Measurements from ENCODE around the gene CRLF2. TPM values are rescaled to one million over a fixed set of nuclear protein-coding genes. Genes with fewer than 3 reads are reported as not detected.
A peak's percentile ranks its signal among the peaks of the same experiment; 100 is the strongest.
"Not testable (repeated sequence)": the region's sequence is repeated elsewhere in the genome, so short reads cannot be mapped to it uniquely, and the experiment has no call there.

CRLF2 gene
- total and polyA plus RNA-seq, 10 donors = 0.26 to 1.8 (median 0.47) TPM; not detected in 4

DNA sequence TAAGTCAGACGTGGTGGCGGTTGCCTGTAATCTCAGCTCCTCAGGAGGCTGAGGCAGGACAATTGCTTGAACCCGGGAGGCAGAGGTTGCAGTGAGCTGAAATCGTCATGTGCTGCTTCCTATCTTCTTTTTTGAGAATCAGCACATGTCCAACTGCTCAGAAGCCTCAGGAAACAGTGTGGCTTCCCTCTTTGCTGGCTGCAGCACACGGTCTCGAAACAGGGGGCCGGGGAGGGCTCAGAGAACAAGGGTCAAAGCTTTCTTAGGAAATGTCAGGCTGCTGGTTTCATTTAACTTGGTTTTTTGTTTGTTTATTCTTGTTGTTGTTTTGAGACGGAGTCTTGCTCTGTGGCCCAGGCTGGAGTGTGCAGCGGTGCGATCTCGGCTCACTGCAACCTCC, 31.3 kb downstream of the CRLF2 start:
- WGBS, 5 donors = 36 to 54% (median 42%) methylated on average over 11 of the region's 11 CpGs
- TF ChIP-seq, protein P1, sequence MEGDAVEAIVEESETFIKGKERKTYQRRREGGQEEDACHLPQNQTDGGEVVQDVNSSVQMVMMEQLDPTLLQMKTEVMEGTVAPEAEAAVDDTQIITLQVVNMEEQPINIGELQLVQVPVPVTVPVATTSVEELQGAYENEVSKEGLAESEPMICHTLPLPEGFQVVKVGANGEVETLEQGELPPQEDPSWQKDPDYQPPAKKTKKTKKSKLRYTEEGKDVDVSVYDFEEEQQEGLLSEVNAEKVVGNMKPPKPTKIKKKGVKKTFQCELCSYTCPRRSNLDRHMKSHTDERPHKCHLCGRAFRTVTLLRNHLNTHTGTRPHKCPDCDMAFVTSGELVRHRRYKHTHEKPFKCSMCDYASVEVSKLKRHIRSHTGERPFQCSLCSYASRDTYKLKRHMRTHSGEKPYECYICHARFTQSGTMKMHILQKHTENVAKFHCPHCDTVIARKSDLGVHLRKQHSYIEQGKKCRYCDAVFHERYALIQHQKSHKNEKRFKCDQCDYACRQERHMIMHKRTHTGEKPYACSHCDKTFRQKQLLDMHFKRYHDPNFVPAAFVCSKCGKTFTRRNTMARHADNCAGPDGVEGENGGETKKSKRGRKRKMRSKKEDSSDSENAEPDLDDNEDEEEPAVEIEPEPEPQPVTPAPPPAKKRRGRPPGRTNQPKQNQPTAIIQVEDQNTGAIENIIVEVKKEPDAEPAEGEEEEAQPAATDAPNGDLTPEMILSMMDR (IDR thresholded peaks at IDR 0.05 in 8 of 11, conservative IDR thresholded peaks at IDR 0.05 in 3 of 11) = no peak
- TF ChIP-seq POLR2AphosphoS5 (IDR thresholded peaks at IDR 0.05) (no peak), POLR2A (IDR thresholded peaks at IDR 0.05) (no peak)
- peaks cover 0 to 3% (median 0%) of the 10 kb centered on the region in 6 donors for H3K4me1 ChIP-seq

DNA sequence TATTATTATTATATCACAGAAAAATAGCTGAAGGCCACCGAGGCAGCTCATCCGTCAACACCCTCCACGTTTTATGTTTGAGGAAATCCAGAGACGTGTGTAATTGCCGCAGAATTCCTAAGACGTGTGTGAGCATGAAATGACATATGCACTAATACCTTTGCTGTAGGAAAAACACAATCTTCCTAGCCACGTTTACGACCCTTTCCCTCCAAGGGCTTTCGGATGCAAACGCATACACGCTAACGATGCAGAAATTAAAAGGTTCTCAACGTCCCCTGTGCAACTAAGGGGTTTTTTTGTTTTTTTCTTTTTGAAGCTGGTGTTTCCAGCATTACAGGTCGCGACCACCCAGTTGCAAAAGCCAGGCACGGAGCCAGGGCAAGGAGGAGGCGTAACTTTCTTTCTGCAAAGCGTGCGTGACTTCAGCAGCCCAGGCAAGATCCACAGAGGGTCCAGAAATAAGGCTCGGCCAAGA, 33.8 kb downstream of the CRLF2 start:
- intact Hi-C loops (cut with DNase I; ENCODE audit: low total_unique reads) = no loop called here
- H3K4me3 ChIP-seq = no peak overlapping the region
- no peaks in the 10 kb centered on the region for H3K36me3 ChIP-seq
- TF ChIP-seq, protein P1 (IDR thresholded peaks at IDR 0.05 in 8 of 11, conservative IDR thresholded peaks at IDR 0.05 in 3 of 11) = no peak
- TF ChIP-seq POLR2AphosphoS5 (IDR thresholded peaks at IDR 0.05) = no peak
- TF ChIP-seq POLR2A (IDR thresholded peaks at IDR 0.05) = no peak
- peak; percentile 27 for DNase-seq
- WGBS, 5 donors = 63 to 73% (median 68%) methylated on average over 20 of the region's 20 CpGs
- H3K9me3 ChIP-seq = no peaks in the 10 kb centered on the region
- no peak overlapping the region for H3K27ac ChIP-seq
- peaks cover 0 to 3% (median 0%) of the 10 kb centered on the region in 6 donors for H3K4me1 ChIP-seq
- no peaks in the 10 kb centered on the region for H3K27me3 ChIP-seq (replicated peaks in 1 of 7)

More for the DNA sequence above, 31.3 kb downstream of the CRLF2 start:
- Histone ChIP-seq H3K9me3 (no peaks in the 10 kb centered on the region), H3K27me3 (replicated peaks in 1 of 7) (no peaks in the 10 kb centered on the region), H3K36me3 (no peaks in the 10 kb centered on the region), H3K4me3 (no peak overlapping the region), H3K27ac (no peak overlapping the region)
- peak; percentile 38 for DNase-seq
- intact Hi-C loops (cut with DNase I; ENCODE audit: low total_unique reads) = no loop called here

DNA sequence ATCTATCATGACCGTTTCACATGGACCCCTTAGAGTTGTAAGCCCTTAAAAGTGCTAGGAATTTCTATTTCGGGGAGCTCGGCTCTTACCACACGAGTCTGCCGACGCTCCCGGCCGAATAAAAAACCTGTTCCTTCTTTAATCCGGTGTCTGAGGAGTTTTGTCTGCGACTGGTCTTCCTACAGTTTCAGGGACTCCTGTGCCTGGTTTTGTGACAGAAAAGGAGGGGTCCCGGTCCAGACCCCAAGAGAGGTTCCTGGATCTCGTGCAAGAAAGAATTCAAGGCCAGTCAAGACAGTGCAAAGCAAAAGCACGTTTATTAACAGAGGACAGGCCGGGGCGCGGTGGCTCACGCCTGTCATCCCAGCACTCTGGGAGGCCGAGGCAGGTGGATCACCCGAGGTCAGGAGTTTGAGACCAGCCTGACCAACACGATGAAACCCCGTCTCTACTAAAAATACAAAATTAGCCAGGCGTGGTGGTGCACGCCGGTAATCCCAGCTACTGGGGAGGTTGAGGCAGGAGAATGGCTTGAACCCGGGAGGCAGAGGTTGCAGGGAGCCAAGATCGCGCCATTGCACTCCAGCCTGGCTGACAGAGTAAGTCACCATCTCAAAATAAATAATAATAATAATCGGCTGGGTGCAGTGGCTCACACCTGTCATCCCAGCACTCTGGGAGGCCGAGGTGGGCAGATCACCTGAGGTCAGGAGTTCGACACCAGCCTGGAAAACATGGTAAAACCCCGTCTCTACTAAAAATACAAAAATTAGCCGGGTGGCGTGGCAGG, 35.7 kb downstream of the CRLF2 start:
- WGBS, 5 donors = 90 to 94% (median 91%) methylated on average over 33 of the region's 33 CpGs
- H3K4me3 ChIP-seq; H3K27me3 ChIP-seq (replicated peaks in 1 of 7); H3K4me1 ChIP-seq; intact Hi-C loops (cut with DNase I; ENCODE audit: low total_unique reads); H3K9me3 ChIP-seq; H3K36me3 ChIP-seq; H3K27ac ChIP-seq: not testable (repeated sequence)
- DNase-seq = peak; percentile 45

DNA sequence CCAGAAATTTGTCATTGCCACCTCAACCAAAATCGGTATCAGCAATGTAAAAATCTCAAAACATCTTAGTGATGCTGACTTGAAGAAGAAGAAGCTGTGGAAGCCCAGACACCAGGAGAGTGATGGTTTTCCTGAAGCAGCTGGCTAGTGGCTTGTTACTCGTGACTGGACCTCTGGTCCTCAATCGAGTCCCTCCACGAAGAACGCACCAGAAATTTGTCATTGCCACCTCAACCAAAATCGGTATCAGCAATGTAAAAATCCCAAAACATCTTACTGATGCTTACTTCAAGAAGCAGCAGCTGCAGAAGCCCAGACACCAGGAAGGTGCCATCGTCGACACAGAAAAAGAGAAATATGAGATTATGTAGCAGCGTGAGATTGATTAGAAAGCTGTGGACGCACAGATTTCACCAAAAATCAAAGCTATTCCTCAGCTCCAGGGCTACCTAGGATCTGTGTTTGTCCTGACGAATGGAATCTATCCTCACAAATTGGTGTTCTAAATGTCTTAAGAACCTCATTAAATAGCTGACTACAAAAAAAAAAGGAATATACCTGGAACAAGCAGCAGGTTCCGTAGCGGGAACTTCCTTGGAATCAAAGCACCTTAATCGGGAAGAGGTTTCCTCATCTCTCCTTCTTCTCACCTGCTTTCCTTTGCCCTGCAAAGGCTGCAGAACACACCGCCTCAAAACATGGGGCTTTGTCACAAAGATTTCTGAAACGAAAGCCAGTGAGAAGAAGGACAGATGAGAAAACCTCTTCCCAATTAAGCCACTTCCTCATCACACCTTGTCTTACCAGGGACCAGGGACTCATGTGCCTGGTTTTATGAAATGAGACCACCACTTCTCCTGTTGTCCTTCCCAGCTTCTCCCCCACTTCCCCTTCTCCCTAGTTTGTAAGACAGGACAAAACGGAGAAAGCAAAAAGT, 37.6 kb downstream of the CRLF2 start:
- WGBS, 5 donors = 87 to 94% (median 92%) methylated on average over 12 to 15 of the region's 17 CpGs
- peak; percentile 2 for DNase-seq
- H3K9me3 ChIP-seq; H3K27me3 ChIP-seq (replicated peaks in 1 of 7); intact Hi-C loops (cut with DNase I; ENCODE audit: low total_unique reads); H3K4me1 ChIP-seq; H3K27ac ChIP-seq; H3K36me3 ChIP-seq; H3K4me3 ChIP-seq: not testable (repeated sequence)

DNA sequence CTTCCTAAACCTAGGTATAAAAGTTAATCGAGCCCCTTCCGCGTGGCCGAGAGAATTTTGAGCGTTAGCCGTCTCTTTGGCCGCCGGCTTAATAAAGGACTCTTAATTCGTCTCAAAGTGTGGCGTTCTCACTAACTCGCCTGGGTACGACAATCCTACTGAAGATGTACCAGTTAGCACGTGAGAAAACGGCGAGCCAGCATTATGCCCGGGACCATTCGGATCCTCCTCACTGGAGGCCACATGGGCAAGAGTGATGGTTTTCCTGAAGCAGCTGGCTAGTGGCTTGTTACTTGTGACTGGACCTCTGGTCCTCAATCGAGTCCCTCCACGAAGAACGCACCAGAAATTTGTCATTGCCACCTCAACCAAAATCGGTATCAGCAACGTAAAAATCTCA, 39.0 kb downstream of the CRLF2 start:
- DNase-seq = peak; percentile 43
- H3K4me3 ChIP-seq; H3K4me1 ChIP-seq; H3K9me3 ChIP-seq; H3K27me3 ChIP-seq (replicated peaks in 1 of 7); H3K36me3 ChIP-seq; H3K27ac ChIP-seq; intact Hi-C loops (cut with DNase I; ENCODE audit: low total_unique reads): not testable (repeated sequence)
- WGBS, 5 donors = 73 to 80% (median 77%) methylated on average over 18 to 22 of the region's 22 CpGs
